HG03108 (cell line): ENCODE measurements around the gene SLC6A18.
"Not testable (repeated sequence)": the region's sequence is repeated elsewhere in the genome, so short reads cannot be mapped to it uniquely, and the experiment has no call there.

ENCODE experiments used
- ATAC-seq: cut with Tn5 transposase; IDR thresholded peaks from one replicate; pipeline ENCODE4 v1.9.1; 2021; ENCODE audit warnings: moderate library complexity; ENCODE audit not compliant: unreplicated experiment

SLC6A18 gene

DNA sequence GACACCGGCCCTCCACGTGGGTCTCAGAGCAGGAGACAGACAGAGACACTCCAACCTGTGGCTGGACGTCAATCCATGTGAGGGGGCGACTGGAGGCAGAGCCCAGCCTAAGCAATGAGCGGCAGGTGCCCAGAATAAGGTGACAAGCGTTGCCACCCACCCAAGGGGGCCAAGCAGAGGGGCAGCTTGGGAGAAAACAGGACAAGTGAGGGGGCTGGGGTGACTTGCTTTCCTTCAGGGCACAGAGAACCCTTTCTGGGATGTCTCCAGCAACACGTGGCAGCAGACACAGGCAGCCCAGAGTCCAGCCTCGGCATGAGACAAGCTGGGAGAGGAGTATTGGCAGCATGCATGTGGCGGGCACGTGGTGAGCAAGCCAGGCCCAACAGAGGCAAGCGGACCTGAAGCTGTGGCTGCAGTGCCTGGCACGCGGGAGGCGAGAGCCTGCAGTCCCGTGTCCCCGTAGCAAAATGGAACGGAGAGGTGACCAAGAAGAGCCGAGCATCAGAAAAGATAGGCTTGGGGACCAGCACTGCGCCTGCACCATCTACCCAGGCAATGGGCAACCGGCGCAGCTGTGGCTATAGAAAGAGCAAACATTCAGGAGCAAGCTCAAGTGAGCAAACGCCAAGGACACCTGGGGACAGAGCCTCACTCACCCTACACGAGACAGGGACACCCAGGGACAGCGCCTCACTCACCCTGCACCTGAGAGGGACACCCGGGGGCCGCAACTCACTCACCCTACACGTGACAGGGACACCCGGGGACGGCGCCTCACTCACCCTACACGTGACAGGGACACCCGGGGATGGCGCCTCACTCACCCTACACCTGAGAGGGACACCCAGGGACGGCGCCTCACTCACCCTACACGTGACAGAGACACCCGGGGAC, 63.5 kb downstream of the SLC6A18 start:
- no peak for ATAC-seq

- ATAC-seq: not testable (repeated sequence)
Measured at GRCh38 chr5:1289559-1289958, 64.4 kb downstream of the SLC6A18 start.

- not testable (repeated sequence) for ATAC-seq
Measured at GRCh38 chr5:1290956-1291355, 65.8 kb downstream of the SLC6A18 start.

DNA sequence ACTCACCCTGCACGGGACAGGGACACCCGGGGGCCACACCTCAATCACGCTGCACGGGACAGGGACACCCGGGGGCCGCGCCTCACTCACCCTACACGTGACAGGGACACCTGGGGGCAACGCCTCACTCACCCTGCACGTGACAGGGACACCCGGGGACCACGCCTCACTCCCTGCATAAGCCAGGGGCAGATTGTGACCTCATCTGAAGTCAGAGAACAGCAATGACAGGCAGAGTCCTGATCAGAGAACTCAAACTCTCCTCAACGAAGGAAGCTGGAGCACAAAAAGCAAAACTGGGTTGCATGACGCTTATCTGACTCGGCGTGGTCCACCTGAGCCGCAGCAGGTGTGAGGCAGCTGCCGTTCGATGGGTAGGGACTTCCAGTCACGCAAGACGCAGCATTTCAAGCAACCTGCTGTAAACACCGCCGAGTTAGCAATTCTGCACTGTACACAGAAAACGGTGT, 66.5 kb downstream of the SLC6A18 start:
- no peak for ATAC-seq

DNA sequence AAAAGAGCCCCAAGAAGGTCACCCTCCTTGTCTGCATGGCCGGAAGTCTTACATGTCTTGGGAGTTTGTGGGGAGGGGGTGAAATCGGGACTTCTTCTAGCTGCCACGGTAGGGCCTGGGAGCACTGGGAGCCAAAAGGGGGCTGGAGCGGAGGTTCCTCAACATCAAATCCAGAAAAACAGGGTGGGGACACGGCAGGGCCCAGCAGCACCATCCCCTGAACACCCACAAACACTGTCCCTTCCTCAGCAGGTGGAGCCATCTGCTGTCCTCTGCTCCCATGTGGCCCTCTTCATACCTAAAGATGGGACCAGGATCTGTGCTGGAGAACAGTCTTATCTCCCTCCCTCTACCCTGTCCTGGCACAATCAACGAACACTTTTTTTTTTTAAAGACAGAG, 67.0 kb downstream of the SLC6A18 start:
- no peak for ATAC-seq

- no peak for ATAC-seq
Measured at GRCh38 chr5:1292846-1293415, 67.8 kb downstream of the SLC6A18 start.

DNA sequence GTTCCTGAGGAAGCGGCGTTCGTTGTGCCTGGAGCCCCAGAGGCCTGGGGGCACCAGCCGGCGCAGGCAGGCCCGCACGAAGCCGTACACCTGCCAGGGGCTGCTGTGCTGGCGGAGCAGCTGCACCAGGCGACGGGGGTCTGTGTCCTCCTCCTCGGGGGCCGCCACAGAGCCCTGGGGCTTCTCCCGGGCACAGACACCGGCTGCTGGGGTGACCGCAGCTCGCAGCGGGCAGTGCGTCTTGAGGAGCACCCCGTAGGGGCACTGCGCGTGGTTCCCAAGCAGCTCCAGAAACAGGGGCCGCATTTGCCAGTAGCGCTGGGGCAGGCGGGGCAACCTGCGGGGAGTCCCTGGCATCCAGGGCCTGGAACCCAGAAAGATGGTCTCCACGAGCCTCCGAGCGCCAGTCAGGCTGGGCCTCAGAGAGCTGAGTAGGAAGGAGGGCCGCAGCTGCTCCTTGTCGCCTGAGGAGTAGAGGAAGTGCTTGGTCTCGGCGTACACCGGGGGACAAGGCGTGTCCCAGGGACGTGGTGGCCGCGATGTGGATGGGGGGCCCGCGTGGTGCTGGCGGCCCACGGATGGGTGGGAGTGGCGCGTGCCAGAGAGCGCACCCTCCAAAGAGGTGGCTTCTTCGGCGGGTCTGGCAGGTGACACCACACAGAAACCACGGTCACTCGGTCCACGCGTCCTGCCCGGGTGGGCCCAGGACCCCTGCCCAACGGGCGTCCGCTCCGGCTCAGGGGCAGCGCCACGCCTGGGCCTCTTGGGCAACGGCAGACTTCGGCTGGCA, 68.4 kb downstream of the SLC6A18 start:
- ATAC-seq: no peak

DNA sequence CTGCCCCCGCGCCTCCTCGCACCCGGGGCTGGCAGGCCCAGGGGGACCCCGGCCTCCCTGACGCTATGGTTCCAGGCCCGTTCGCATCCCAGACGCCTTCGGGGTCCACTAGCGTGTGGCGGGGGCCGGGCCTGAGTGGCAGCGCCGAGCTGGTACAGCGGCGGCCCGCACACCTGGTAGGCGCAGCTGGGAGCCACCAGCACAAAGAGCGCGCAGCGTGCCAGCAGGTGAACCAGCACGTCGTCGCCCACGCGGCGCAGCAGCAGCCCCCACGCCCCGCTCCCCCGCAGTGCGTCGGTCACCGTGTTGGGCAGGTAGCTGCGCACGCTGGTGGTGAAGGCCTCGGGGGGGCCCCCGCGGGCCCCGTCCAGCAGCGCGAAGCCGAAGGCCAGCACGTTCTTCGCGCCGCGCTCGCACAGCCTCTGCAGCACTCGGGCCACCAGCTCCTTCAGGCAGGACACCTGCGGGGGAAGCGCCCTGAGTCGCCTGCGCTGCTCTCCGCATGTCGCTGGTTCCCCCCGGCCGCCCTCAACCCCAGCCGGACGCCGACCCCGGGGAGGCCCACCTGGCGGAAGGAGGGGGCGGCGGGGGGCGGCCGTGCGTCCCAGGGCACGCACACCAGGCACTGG, 69.1 kb downstream of the SLC6A18 start:
- ATAC-seq: no peak

- ATAC-seq: no peak
Measured at GRCh38 chr5:1294835-1295649, 69.9 kb downstream of the SLC6A18 start, which contains the start of gene TERT. Gene TERT (minus strand): TSS chr5:1295068. CDS start chr5:1294989, 79 bp downstream.

GRCh38 chr5:1295650-1296037, 70.5 kb downstream of the SLC6A18 start:
- ATAC-seq: no peak
